Fibroblast of pulmonary artery (primary cell): Measurements from ENCODE around the gene EFHC1.
A peak's percentile ranks its signal among the peaks of the same experiment; 100 is the strongest.

ENCODE experiments used
- DNase-seq: peaks from one replicate; pipeline ENCODE4 v3.0.0-alpha.2; 2010; ENCODE audit warnings: low read depth
- H3K4me3 ChIP-seq: replicated peaks from 2 replicates; pipeline ENCODE4 v1.5.1; 2011; ENCODE audit warnings: low read depth, mild to moderate bottlenecking, control low read depth, low read length, moderate library complexity
- TF ChIP-seq, protein P1 (sequence below): IDR thresholded peaks from 2 replicates; pipeline ENCODE4 v1.5.1; 2011; ENCODE audit warnings: mild to moderate bottlenecking, control low read depth, low read length, inconsistent platforms; ENCODE audit errors: missing control alignments

Gene EFHC1, protein sequence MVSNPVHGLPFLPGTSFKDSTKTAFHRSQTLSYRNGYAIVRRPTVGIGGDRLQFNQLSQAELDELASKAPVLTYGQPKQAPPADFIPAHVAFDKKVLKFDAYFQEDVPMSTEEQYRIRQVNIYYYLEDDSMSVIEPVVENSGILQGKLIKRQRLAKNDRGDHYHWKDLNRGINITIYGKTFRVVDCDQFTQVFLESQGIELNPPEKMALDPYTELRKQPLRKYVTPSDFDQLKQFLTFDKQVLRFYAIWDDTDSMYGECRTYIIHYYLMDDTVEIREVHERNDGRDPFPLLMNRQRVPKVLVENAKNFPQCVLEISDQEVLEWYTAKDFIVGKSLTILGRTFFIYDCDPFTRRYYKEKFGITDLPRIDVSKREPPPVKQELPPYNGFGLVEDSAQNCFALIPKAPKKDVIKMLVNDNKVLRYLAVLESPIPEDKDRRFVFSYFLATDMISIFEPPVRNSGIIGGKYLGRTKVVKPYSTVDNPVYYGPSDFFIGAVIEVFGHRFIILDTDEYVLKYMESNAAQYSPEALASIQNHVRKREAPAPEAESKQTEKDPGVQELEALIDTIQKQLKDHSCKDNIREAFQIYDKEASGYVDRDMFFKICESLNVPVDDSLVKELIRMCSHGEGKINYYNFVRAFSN

GRCh38 chr6:52419809-52420667, at the start of gene EFHC1:
Gene EFHC1 (plus strand): TSS chr6:52420342. CDS start chr6:52420411, 69 bp downstream.
- peak within 1 kb of the TSS; percentile 72 for H3K4me3 ChIP-seq
- TF ChIP-seq, protein P1, sequence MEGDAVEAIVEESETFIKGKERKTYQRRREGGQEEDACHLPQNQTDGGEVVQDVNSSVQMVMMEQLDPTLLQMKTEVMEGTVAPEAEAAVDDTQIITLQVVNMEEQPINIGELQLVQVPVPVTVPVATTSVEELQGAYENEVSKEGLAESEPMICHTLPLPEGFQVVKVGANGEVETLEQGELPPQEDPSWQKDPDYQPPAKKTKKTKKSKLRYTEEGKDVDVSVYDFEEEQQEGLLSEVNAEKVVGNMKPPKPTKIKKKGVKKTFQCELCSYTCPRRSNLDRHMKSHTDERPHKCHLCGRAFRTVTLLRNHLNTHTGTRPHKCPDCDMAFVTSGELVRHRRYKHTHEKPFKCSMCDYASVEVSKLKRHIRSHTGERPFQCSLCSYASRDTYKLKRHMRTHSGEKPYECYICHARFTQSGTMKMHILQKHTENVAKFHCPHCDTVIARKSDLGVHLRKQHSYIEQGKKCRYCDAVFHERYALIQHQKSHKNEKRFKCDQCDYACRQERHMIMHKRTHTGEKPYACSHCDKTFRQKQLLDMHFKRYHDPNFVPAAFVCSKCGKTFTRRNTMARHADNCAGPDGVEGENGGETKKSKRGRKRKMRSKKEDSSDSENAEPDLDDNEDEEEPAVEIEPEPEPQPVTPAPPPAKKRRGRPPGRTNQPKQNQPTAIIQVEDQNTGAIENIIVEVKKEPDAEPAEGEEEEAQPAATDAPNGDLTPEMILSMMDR: no peak
- DNase-seq: peak; percentile 99

DNA sequence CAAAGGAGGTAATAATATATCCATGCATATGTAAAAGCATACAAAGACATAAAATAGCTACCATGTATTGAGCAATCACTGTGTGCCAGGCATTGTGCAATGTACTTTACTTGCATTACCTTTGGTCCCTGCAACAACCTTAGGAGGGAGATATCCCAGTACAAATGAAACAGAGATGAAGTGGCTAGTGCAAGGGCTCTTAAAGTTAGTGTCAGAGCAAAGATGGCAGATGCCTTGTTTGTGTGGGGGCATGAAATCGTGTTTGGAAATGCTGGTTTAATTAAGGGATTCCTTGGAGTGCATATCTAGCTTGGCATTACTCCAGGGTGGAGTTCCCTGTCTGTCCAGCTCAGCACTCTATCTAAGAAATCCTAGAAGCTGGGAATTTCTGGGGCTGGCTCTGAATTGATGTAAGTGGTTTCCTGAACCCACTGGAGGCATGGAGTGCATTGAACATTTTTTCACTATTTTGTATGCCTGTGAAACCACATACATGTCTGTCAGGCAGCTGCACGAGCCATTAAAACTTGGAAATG, 48.4 kb upstream of the EFHC1 start:
- TF ChIP-seq, protein P1: no peak
- no peak overlapping the region for H3K4me3 ChIP-seq
- DNase-seq: peak; percentile 47

- no peak for DNase-seq
- H3K4me3 ChIP-seq: no peak overlapping the region
- TF ChIP-seq, protein P1: no peak
Observed at GRCh38 chr6:52373151-52373690, 46.9 kb upstream of the EFHC1 start.

- DNase-seq: no peak
- no peak overlapping the region for H3K4me3 ChIP-seq
- TF ChIP-seq, protein P1: no peak
Observed at GRCh38 chr6:52374247-52374646, 45.9 kb upstream of the EFHC1 start.

GRCh38 chr6:52375780-52376556, 44.2 kb upstream of the EFHC1 start:
- H3K4me3 ChIP-seq: no peak overlapping the region
- DNase-seq: no peak
- TF ChIP-seq, protein P1: no peak

DNA sequence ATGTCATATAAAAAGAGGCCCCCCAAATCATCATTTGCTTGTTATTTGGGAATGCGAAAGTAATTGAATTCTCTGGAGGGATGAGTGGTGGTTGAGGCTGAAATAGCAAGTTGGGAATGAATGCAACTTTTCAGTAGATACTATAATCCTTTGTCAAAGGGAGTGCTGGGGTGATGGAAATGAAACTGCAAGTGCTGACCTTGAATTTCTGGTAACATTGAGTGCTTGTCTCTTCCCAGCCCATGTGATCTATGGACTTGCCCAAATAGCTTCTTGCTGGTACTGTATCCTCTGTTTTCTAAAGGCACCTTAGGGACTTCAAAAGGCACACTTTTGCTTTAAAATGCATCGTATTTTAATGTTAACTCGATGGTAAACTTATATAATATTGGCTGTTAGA, 43.4 kb upstream of the EFHC1 start:
- no peak overlapping the region for H3K4me3 ChIP-seq
- no peak for DNase-seq
- TF ChIP-seq, protein P1: no peak
